HepG2 (cell line): ENCODE data around the gene NSD1. TPM values are rescaled to one million over a fixed set of nuclear protein-coding genes. Genes with fewer than 3 reads are reported as not detected.

ENCODE experiments used
- AGO1 ChIP-seq: fragments of 200-400 bp; formaldehyde crosslinking; IDR thresholded peaks from 2 replicates; pipeline ENCODE4 v1.6.1; 2017; ENCODE audit warnings: mild to moderate bottlenecking, low read depth, low read length, moderate library complexity; ENCODE audit not compliant: poor library complexity, severe bottlenecking
- FOXK2 ChIP-seq: fragments of 450-650 bp; IDR thresholded peaks from 2 replicates; pipeline ENCODE4 v1.6.1; 2016
- FOXP1 ChIP-seq, 2 experiments: fragments of 450-650 bp in 1 of 2; IDR thresholded peaks; 2 replicates each; pipeline ENCODE4 v1.6.1; 2017 to 2018; ENCODE audit warnings: antibody characterized with exemption in 1 of 2
- GLI4 ChIP-seq: sonication (generic); formaldehyde crosslinking; IDR thresholded peaks from 2 replicates; pipeline ENCODE4 v1.5.1; 2020; ENCODE audit warnings: missing genetic modification reagents, mild to moderate bottlenecking, moderate library complexity, borderline replicate concordance
- HNF1B ChIP-seq: sonication (generic); formaldehyde crosslinking; IDR thresholded peaks from 2 replicates; pipeline ENCODE4 v1.5.1; 2020; ENCODE audit warnings: mild to moderate bottlenecking, moderate library complexity, missing genetic modification reagents
- KLF9 ChIP-seq: IDR thresholded peaks from 2 replicates; pipeline ENCODE4 v1.6.1; 2016; ENCODE audit warnings: low read depth
- ONECUT2 ChIP-seq: sonication (generic); formaldehyde crosslinking; IDR thresholded peaks from 2 replicates; pipeline ENCODE4 v1.4.0; 2020; ENCODE audit warnings: missing genetic modification reagents
- POGK ChIP-seq: sonication (generic); formaldehyde crosslinking; conservative IDR thresholded peaks from 2 replicates; pipeline ENCODE4 v1.8.0; 2022; ENCODE audit warnings: mild to moderate bottlenecking, moderate library complexity, missing genetic modification reagents
- RFX1 ChIP-seq: fragments of 450-650 bp; IDR thresholded peaks from 2 replicates; pipeline ENCODE4 v1.6.1; 2017
- RFX5 ChIP-seq: IDR thresholded peaks from 2 replicates; pipeline ENCODE4 v1.6.1; 2011; ENCODE audit warnings: low read depth, low read length, improper control_type of control experiment
- RXRB ChIP-seq: IDR thresholded peaks from 2 replicates; pipeline ENCODE4 v1.6.1; 2016; ENCODE audit warnings: borderline replicate concordance, missing genetic modification reagents, missing compliant biosample characterization
- ZGPAT ChIP-seq: IDR thresholded peaks from 2 replicates; pipeline ENCODE4 v1.6.1; 2016; ENCODE audit warnings: mild to moderate bottlenecking
- ZHX1 ChIP-seq: sonication (generic); formaldehyde crosslinking; IDR thresholded peaks from 2 replicates; pipeline ENCODE4 v1.8.1; 2022; ENCODE audit warnings: low read depth, mild to moderate bottlenecking, missing genetic modification reagents
- ZNF12 ChIP-seq: sonication (generic); formaldehyde crosslinking; IDR thresholded peaks from 2 replicates; pipeline ENCODE4 v1.5.0; 2020; ENCODE audit warnings: missing genetic modification reagents
- ZNF530 ChIP-seq: sonication (generic); formaldehyde crosslinking; IDR thresholded peaks from 2 replicates; pipeline ENCODE4 v1.5.0; 2020; ENCODE audit warnings: low read depth, mild to moderate bottlenecking, missing genetic modification reagents
- ZNF543 ChIP-seq: sonication (generic); formaldehyde crosslinking; IDR thresholded peaks from 2 replicates; pipeline ENCODE4 v1.4.0; 2020; ENCODE audit warnings: mild to moderate bottlenecking, missing genetic modification reagents
- ZNF672 ChIP-seq: sonication (generic); formaldehyde crosslinking; IDR thresholded peaks from 2 replicates; pipeline ENCODE4 v1.8.1; 2022; ENCODE audit warnings: missing genetic modification reagents
- ZNF775 ChIP-seq: sonication (generic); formaldehyde crosslinking; IDR thresholded peaks from 2 replicates; pipeline ENCODE4 v1.4.0; 2020; ENCODE audit warnings: missing genetic modification reagents, mild to moderate bottlenecking, moderate library complexity, borderline replicate concordance
- polyA plus RNA-seq, 8 experiments: library from polyadenylated mRNA; depleted of rRNA in 3 of 8; stranded (reverse) in 7 of 8; unstranded in 1 of 8; fragments of >200 nt; fragmentation: Illumina TruSeq in 4 of 8; extraction: Trizol in 4 of 8; gene quantifications; 2 replicates each; pipeline versions ENCODE4 v1.2.1 to v1.2.3, GENCODE V29; 2011 to 2016; ENCODE audit warnings: low read depth in 4 of 8, missing spikeins in 1 of 8, mixed read lengths in 1 of 8; ENCODE audit not compliant: insufficient read depth in 1 of 8
- total RNA-seq, 5 experiments: library from RNA; depleted of rRNA; stranded (reverse); fragments of >200 nt; fragmentation: Illumina TruSeq; extraction: Trizol; gene quantifications; 2 replicates each; pipeline ENCODE4 v1.2.3, GENCODE V29; 2016; ENCODE audit warnings: low read depth in 1 of 5
- TF ChIP-seq, protein P1 (sequence below): IDR thresholded peaks from 2 replicates; pipeline ENCODE4 v1.6.1; 2016; ENCODE audit warnings: low read depth, borderline replicate concordance

NSD1 gene
- total and polyA plus RNA-seq, 2 of the 13 experiments (the other 11 are each of a cell fraction or from before 2014, with no cell fraction given) = 0.01 to 0.09 TPM

- TF ChIP-seq ZNF543 = no peak
- peak; percentile 46 for TF ChIP-seq AGO1
- peak; percentile 67; the same call in 1 of the 2 replicates for TF ChIP-seq POGK (CRISPR knock-in tag)
- TF ChIP-seq ONECUT2 (CRISPR knock-in tag) = 0 out of 2 replicates have a peak, but pooled peaks have one; percentile 14
- TF ChIP-seq RXRB (CRISPR knock-in tag) = peak; percentile 22; the same call in 1 of the 2 replicates
- TF ChIP-seq ZNF775 (CRISPR knock-in tag) = 0 out of 2 replicates have a peak, but pooled peaks have one; percentile 17
- peak; percentile 51 for TF ChIP-seq ZGPAT (CRISPR knock-in tag)
- no peak for TF ChIP-seq ZHX1 (CRISPR knock-in tag)
- no peak for TF ChIP-seq FOXP1 (IDR thresholded peaks at IDR 0.05)
- no peak for TF ChIP-seq FOXP1 (CRISPR knock-in tag; IDR thresholded peaks at IDR 0.05)
- no peak for TF ChIP-seq GLI4 (CRISPR knock-in tag)
- peak; percentile 88 for TF ChIP-seq FOXK2
- TF ChIP-seq, protein P1, sequence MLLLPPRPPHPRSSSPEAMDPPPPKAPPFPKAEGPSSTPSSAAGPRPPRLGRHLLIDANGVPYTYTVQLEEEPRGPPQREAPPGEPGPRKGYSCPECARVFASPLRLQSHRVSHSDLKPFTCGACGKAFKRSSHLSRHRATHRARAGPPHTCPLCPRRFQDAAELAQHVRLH (CRISPR knock-in tag) = no peak
- 0 out of 2 replicates have a peak, but pooled peaks have one; percentile 22 for TF ChIP-seq RFX5
- TF ChIP-seq ZNF12 (CRISPR knock-in tag) = no peak
- TF ChIP-seq ZNF672 (CRISPR knock-in tag) = no peak
- TF ChIP-seq KLF9 (CRISPR knock-in tag) = no peak; the same call in 1 of the 2 replicates
- no peak for TF ChIP-seq RFX1
- TF ChIP-seq HNF1B = peak; percentile 58; the same call in 1 of the 2 replicates
- TF ChIP-seq ZNF530 (CRISPR knock-in tag) = no peak
These were observed 178.4 kb downstream of the NSD1 start, which contains the start of gene MXD3 (continued) for GRCh38 chr5:177311723-177312648.
